ENCODE results near the gene CACNA2D4. TPM values are rescaled to one million over a fixed set of nuclear protein-coding genes. Genes with fewer than 3 reads are reported as not detected.

CACNA2D4 gene
- total and polyA plus RNA-seq, 4 donors: 1.5 to 12.6 (median 7.3) TPM

DNA sequence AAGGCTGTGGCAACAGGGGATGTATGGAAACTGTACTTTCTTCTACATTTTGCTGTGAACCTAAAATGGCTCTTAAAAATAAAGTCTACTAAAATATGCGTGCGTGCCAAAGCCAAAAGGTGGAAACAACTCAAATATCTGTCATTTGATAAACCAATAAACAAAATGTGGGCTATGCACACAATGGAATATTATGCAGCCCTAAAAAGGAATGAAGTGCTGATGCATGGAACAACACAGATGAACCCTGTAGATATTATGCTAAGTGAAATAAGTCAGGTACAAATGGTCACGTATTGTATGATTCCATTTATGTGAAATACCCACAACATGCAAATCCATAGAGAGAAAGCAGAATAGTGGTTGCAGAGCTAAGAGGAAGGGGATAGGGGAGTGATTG, 8.0 kb downstream of the CACNA2D4 start:
- Histone ChIP-seq H3K9ac (ENCODE audit: insufficient read depth in 1 of 2, low read length in 2 of 2) (no peak overlapping the region), H3K4me3 (no peak overlapping the region), H3K9me3 (ENCODE audit: control insufficient read depth in 4 of 4, insufficient read depth in 3 of 4, low read length in 3 of 4) (peaks cover 0 to 15% (median 1%) of the 10 kb centered on the region in 4 donors), H3K36me3 (ENCODE audit: control insufficient read depth in 4 of 4, insufficient read depth in 4 of 4, low read length in 4 of 4) (no peaks in the 10 kb centered on the region), H3K4me1 (ENCODE audit: control insufficient read depth in 5 of 5, insufficient read depth in 5 of 5, low read length in 5 of 5) (peaks cover 0 to 7% (median 0%) of the 10 kb centered on the region in 5 donors), H3K27me3 (ENCODE audit: control insufficient read depth in 3 of 3, insufficient read depth in 3 of 3, low read length in 2 of 3) (peaks cover 0 to 3% (median 0%) of the 10 kb centered on the region in 3 donors), H3K27ac (ENCODE audit: low read depth in 1 of 2, low read length in 1 of 2) (no peak overlapping the region)
- ATAC-seq (ENCODE audit: insufficient read depth, low FRiP score) (no peak), DNase-seq (no peak)
- 93 to 99% methylated on average over 3 of the region's 3 CpGs for WGBS, 2 donors
- TF ChIP-seq, protein P1, sequence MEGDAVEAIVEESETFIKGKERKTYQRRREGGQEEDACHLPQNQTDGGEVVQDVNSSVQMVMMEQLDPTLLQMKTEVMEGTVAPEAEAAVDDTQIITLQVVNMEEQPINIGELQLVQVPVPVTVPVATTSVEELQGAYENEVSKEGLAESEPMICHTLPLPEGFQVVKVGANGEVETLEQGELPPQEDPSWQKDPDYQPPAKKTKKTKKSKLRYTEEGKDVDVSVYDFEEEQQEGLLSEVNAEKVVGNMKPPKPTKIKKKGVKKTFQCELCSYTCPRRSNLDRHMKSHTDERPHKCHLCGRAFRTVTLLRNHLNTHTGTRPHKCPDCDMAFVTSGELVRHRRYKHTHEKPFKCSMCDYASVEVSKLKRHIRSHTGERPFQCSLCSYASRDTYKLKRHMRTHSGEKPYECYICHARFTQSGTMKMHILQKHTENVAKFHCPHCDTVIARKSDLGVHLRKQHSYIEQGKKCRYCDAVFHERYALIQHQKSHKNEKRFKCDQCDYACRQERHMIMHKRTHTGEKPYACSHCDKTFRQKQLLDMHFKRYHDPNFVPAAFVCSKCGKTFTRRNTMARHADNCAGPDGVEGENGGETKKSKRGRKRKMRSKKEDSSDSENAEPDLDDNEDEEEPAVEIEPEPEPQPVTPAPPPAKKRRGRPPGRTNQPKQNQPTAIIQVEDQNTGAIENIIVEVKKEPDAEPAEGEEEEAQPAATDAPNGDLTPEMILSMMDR (IDR thresholded peaks at IDR 0.05; ENCODE audit: control extremely low read depth, extremely low read depth): no peak

DNA sequence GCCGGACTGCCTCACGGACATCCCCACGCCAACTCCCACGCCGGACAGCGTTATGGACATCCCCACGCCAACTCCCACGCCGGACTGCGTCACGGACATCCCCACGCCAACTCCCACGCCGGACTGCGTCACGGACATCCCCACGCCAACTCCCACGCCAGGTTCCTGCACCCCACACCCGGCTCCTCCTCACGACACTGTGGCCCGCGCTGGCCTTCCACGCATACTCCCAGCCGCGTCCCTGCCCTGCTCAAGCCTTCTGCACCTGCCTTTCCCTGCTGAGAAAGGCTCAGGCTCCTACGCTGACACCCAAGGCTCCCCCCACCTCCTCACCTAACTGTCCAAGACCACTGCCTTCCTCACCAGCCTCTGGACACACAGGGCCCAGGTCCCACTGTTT, 9.7 kb downstream of the CACNA2D4 start:
- H3K27ac ChIP-seq (ENCODE audit: low read depth in 1 of 2, low read length in 1 of 2): no peak overlapping the region
- no peaks in the 10 kb centered on the region for H3K27me3 ChIP-seq (ENCODE audit: control insufficient read depth in 3 of 3, insufficient read depth in 3 of 3, low read length in 2 of 3)
- H3K4me1 ChIP-seq (ENCODE audit: control insufficient read depth in 5 of 5, insufficient read depth in 5 of 5, low read length in 5 of 5): peaks cover 0 to 7% (median 0%) of the 10 kb centered on the region in 5 donors
- TF ChIP-seq, protein P1 (IDR thresholded peaks at IDR 0.05; ENCODE audit: control extremely low read depth, extremely low read depth): no peak
- DNase-seq: no peak
- no peaks in the 10 kb centered on the region for H3K36me3 ChIP-seq (ENCODE audit: control insufficient read depth in 4 of 4, insufficient read depth in 4 of 4, low read length in 4 of 4)
- no peak overlapping the region for H3K4me3 ChIP-seq
- H3K9me3 ChIP-seq (ENCODE audit: control insufficient read depth in 4 of 4, insufficient read depth in 3 of 4, low read length in 3 of 4): peaks cover 0 to 15% (median 3%) of the 10 kb centered on the region in 4 donors
- ATAC-seq (ENCODE audit: insufficient read depth, low FRiP score): no peak
- WGBS, 2 donors: 94 to 96% methylated on average over 26 of the region's 26 CpGs
- no peak overlapping the region for H3K9ac ChIP-seq (ENCODE audit: insufficient read depth in 1 of 2, low read length in 2 of 2)

DNA sequence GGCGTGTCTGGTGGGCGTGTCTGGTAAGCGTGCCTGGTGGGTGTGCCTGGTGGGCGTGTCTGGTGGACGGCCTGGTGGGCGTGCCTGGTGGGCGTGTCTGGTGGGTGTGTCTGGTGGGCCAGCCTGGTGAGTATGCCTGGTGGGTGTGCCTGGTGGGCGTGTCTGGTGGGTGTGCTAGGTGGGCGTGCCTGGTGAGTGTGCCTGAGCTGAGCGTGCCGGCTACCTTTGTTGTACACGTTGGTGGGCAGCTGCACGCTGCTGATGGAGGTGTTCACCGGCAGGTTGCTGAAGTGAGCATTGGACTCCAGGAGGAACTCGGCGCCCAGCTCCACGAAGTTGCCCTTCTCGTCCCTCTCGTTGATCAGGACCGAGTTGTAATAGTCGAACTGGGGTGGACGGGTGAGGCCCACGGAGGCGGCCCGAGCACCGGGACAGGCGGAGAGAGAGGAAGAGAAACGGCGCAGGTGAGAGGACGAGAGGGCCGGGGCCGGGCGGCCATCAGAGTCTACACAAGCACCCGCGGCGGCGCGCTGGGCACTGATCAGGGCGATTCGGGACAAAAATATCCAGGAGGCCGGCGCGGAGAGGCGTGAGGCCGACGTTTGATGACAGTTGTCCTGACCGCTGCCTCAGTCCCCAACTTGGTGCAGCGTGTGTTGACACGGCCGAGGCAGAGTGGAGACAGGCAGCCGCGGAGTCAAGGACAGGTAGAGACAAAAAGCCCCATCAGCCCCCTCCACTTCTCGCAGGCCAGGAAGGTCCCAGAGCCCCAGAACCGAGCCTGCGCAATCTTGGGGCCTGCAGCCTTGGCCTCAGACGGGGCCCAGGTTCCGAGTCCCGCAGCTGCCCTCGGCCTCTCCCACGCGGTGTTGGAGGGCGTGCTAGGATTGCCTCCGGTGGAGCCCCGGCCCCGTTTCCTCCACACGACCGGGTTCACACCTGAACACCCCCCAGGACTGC, 10.5 kb downstream of the CACNA2D4 start:
- Histone ChIP-seq H3K4me1 (ENCODE audit: control insufficient read depth in 5 of 5, insufficient read depth in 5 of 5, low read length in 5 of 5) (peaks cover 0 to 7% (median 0%) of the 10 kb centered on the region in 5 donors), H3K36me3 (ENCODE audit: control insufficient read depth in 4 of 4, insufficient read depth in 4 of 4, low read length in 4 of 4) (no peaks in the 10 kb centered on the region), H3K9me3 (ENCODE audit: control insufficient read depth in 4 of 4, insufficient read depth in 3 of 4, low read length in 3 of 4) (peaks cover 0 to 15% (median 4%) of the 10 kb centered on the region in 4 donors), H3K9ac (ENCODE audit: insufficient read depth in 1 of 2, low read length in 2 of 2) (no peak overlapping the region), H3K4me3 (no peak overlapping the region), H3K27me3 (ENCODE audit: control insufficient read depth in 3 of 3, insufficient read depth in 3 of 3, low read length in 2 of 3) (no peaks in the 10 kb centered on the region), H3K27ac (ENCODE audit: low read depth in 1 of 2, low read length in 1 of 2) (no peak overlapping the region)
- TF ChIP-seq, protein P1 (IDR thresholded peaks at IDR 0.05; ENCODE audit: control extremely low read depth, extremely low read depth): no peak
- WGBS, 2 donors: 24 to 33% methylated on average over 65 to 67 of the region's 67 CpGs
- ATAC-seq (ENCODE audit: insufficient read depth, low FRiP score) (no peak), DNase-seq (peak in 1 of 3 donors; percentile 29)
